COLO829 (cell line): ENCODE data around the gene MFAP4.
A peak's percentile ranks its signal among the peaks of the same experiment; 100 is the strongest.

Source experiments
- DNase-seq: peaks from one replicate; pipeline ENCODE4 v3.0.0; 2012; ENCODE audit warnings: low spot score

MFAP4 gene

GRCh38 chr17:19348081-19348650 is 38.8 kb downstream of the MFAP4 start:
- no peak for DNase-seq

- DNase-seq = no peak
These were observed 39.5 kb downstream of the MFAP4 start for GRCh38 chr17:19347323-19348080.

- DNase-seq = peak; percentile 89
These were observed 40.4 kb downstream of the MFAP4 start for GRCh38 chr17:19346351-19347255.

GRCh38 chr17:19345486-19346350 is 41.3 kb downstream of the MFAP4 start:
- DNase-seq = no peak

GRCh38 chr17:19345067-19345460 is 41.9 kb downstream of the MFAP4 start:
- DNase-seq = no peak

- DNase-seq = no peak
These were observed 42.5 kb downstream of the MFAP4 start for GRCh38 chr17:19344311-19345066.

GRCh38 chr17:19343671-19344151 is 43.3 kb downstream of the MFAP4 start:
- no peak for DNase-seq

DNA sequence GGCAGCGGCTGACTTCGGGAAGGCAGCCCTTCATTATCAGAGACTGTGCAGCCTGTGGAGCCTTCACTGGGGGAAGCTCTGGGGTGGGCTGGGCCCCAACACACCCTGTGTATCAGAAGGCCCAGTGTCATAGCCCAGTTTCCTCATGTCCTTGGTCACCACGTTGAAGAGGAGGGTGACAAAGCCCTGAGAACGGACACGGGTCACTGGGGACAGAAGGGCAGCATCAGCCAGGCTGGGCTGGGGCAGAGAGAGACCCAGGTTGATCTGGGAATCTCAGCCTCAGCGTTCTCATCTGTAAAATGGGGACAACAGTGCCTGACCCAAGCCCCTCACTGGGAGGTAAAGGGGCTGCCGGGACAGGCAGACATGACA is 43.7 kb downstream of the MFAP4 start:
- no peak for DNase-seq

- DNase-seq = no peak
These were observed 44.3 kb downstream of the MFAP4 start for GRCh38 chr17:19342611-19343255.

DNA sequence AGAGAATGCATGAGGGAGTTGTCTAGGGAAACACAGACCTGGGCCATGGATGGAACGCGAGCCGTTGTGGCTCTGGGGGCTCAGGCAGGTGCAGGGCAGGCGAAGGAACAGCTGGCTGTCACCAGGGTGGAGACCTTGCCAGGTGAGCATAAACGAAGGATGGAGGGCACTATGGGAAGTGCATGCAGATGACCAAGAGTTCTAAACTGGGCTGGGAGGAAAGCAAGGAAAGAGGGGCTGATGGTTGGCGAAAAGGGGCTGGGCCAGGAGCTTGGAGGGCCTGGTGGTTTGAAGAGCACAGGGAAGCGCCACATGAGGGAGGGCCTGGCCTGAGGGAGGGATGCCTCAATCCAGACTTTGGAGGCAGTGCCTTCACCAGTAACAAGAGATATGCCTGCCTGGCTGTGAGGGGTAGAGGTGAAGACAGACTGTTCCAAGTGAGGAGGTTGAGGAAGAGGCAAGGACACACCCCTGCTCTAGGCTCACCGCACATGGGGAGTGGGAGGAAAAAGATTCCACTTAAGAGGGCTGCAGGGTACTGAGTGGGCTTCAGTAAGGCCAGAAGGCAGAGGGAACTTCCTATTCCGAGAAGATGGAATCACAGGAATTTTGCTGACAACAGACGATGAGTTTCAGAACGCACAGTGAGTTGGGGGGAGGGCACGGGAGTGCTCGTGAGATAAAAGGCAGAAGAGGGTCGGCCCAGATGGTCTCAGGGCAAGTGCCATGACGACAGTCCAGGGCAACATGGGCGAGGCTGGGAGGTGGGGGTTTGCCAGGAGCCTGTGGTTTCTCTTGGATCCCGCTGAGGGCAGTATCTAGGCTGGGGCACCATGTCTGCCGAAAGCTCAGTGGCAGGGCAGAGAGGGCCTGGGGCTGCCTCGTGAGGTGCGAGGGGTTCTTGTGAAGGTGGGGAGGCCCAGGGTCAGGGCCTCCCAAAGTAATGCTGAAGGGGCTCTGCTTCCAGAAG is 45.1 kb downstream of the MFAP4 start:
- DNase-seq = no peak

GRCh38 chr17:19341211-19341631 is 45.8 kb downstream of the MFAP4 start:
- no peak for DNase-seq

GRCh38 chr17:19339341-19339815 is 47.6 kb downstream of the MFAP4 start:
- no peak for DNase-seq

DNA sequence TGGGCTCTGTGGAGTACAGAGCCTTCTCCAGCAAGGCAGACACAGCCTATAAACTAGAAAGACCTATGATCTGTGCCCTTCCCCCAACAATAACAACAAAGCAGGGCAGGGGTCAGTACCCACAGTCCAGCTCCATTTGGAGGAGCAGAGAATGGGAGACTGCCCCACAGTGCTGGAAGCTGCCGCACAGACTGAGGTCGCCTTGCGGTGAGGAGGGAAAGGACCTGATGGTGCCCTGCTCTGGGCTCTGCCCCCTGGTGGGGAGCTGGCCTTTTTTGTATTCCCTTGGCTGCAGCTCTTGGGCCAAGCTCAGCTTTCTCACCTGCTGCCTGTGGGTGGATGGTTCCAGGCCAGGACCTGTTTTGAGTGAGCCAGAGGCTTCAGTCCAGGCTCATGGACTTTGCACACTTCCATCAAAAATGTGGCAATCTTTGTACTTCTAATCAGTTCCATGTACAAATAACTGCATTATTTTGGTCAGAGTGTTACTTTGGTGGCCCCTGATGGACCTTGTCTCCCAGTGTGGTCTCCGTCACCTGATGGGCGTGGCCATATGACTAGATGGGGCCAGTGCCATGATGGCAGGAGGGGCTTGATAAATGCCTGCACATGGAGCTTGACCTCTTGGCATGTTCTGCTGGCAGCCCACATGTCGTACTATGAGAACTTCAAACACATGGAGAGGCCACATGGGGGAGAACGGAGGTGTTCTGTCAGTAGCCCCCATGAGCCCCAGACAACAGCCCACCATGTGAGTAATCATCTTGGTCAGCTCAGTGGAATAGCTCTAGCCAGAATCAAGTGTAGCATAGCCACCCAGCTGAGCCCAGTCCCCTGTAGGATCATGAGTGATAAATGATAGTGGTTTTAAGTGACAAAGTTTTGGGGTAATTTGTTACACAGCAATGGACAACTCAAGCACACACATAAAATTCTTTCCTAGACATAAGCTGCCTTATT is 48.7 kb downstream of the MFAP4 start:
- no peak for DNase-seq

- no peak for DNase-seq
These were observed 49.3 kb downstream of the MFAP4 start for GRCh38 chr17:19337712-19338023.

DNA sequence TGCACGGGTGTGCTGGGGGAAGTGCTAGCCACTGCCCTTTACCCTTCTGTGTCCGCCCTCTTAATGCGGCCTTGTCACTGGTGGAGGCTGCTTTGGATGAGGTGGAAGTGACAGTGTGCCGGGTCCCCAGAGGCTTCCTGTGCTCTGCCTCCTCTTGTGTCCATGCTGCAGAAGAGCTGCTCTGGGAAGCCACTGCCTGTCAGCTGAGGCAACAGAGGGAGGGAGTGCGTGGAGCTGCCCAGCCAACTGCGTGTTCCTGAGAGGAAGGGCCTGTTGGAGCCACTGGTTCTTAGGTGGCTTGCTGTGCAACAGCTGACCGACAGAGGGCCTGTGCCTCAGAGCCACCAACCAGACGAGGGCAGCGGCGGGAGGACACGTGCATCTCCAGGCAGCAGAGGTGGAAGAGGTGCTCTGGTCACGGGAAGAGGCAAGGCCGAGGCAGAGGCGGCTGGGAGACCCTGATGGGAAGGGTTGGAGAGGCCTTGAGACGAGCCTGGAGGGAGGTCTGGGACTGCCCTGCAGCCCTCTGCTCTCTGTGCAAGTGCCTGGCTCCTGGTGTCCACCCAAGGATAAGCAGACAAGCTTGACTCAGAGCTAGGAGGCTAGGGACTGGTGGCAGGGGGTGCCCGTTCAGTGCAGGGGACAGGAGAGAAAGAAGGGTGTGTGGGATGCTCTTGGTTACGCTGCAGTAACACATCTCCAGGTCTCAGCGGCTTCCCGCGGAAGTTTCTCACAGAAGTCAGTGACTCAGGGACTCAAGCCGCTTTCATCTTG is 49.9 kb downstream of the MFAP4 start:
- no peak for DNase-seq

- no peak for DNase-seq
These were observed 50.9 kb downstream of the MFAP4 start for GRCh38 chr17:19335951-19336631.

- DNase-seq = no peak
These were observed 52.7 kb downstream of the MFAP4 start for GRCh38 chr17:19334331-19334730.
